SK-N-SH treated with all-trans-retinoic acid at 6 μM for 48 hours (cell line): ENCODE results near the gene NTN1.
A peak's percentile ranks its signal among the peaks of the same experiment; 100 is the strongest.

Experiments used
- ATAC-seq: fragments of 200-7000 bp; cut with Tn5 transposase; 3 replicates; pipeline ENCODE4 v1.9.1; 2020; ENCODE audit warnings: mild to moderate bottlenecking, moderate library complexity
- ARNTL ChIP-seq: fragments of 450-650 bp; formaldehyde crosslinking; IDR thresholded peaks from 2 replicates; pipeline ENCODE4 v1.5.0; 2020; ENCODE audit warnings: low read depth, mild to moderate bottlenecking, moderate library complexity, borderline replicate concordance
- BACH2 ChIP-seq: fragments of 250-450 bp; sonication (Bioruptor Pico); IDR thresholded peaks from 2 replicates; pipeline ENCODE4 v1.9.0; 2021; ENCODE audit warnings: mild to moderate bottlenecking, borderline replicate concordance
- CREB5 ChIP-seq: fragments of 250-450 bp; sonication (Bioruptor Pico); IDR thresholded peaks from 2 replicates; pipeline ENCODE4 v1.5.1; 2020; ENCODE audit warnings: low read depth, mild to moderate bottlenecking, moderate library complexity
- CSDC2 ChIP-seq: fragments of 250-450 bp; sonication (Bioruptor Pico); IDR thresholded peaks from 2 replicates; pipeline ENCODE4 v1.5.0; 2020; ENCODE audit warnings: mild to moderate bottlenecking, moderate library complexity
- CSRNP3 ChIP-seq: fragments of 250-450 bp; sonication (Bioruptor Pico); IDR thresholded peaks from 2 replicates; pipeline ENCODE4 v1.5.1; 2021; ENCODE audit warnings: mild to moderate bottlenecking, moderate library complexity
- ESRRG ChIP-seq: fragments of 250-450 bp; sonication (Bioruptor Pico); IDR thresholded peaks from 2 replicates; pipeline ENCODE4 v1.6.1; 2021; ENCODE audit warnings: mild to moderate bottlenecking
- GLIS3 ChIP-seq: fragments of 250-450 bp; sonication (Bioruptor Pico); IDR thresholded peaks from 2 replicates; pipeline ENCODE4 v1.5.0; 2020; ENCODE audit warnings: mild to moderate bottlenecking, moderate library complexity
- ISL1 ChIP-seq: fragments of 250-450 bp; sonication (Bioruptor Pico); IDR thresholded peaks from 2 replicates; pipeline ENCODE4 v2.1.2; 2022; ENCODE audit warnings: mild to moderate bottlenecking, moderate library complexity
- PATZ1 ChIP-seq: fragments of 250-450 bp; sonication (Bioruptor Pico); IDR thresholded peaks from 2 replicates; pipeline ENCODE4 v1.8.0; 2020; ENCODE audit warnings: mild to moderate bottlenecking, moderate library complexity, borderline replicate concordance
- POU6F1 ChIP-seq: fragments of 250-450 bp; sonication (Bioruptor Pico); IDR thresholded peaks from 2 replicates; pipeline ENCODE4 v1.8.0; 2021; ENCODE audit warnings: low read depth, mild to moderate bottlenecking, moderate library complexity, borderline replicate concordance
- PPARA ChIP-seq: fragments of 250-450 bp; sonication (Bioruptor Pico); IDR thresholded peaks from 2 replicates; pipeline ENCODE4 v1.5.0; 2020; ENCODE audit warnings: mild to moderate bottlenecking, borderline replicate concordance
- RARB ChIP-seq: fragments of 250-450 bp; sonication (Bioruptor Pico); IDR thresholded peaks from 2 replicates; pipeline ENCODE4 v1.8.0; 2021; ENCODE audit warnings: mild to moderate bottlenecking, moderate library complexity
- SNAI2 ChIP-seq: fragments of 250-450 bp; sonication (Bioruptor Pico); IDR thresholded peaks from 2 replicates; pipeline ENCODE4 v1.5.0; 2020; ENCODE audit warnings: mild to moderate bottlenecking, moderate library complexity
- TCF4 ChIP-seq: fragments of 250-450 bp; sonication (Bioruptor Pico); IDR thresholded peaks from 2 replicates; pipeline ENCODE4 v1.8.0; 2021; ENCODE audit warnings: mild to moderate bottlenecking, moderate library complexity, borderline replicate concordance
- TOX ChIP-seq: fragments of 250-450 bp; sonication (Bioruptor Pico); IDR thresholded peaks from 2 replicates; pipeline ENCODE4 v1.8.0; 2021; ENCODE audit warnings: mild to moderate bottlenecking, moderate library complexity, borderline replicate concordance
- ZC3H10 ChIP-seq: fragments of 250-450 bp; sonication (Bioruptor Pico); IDR thresholded peaks from 2 replicates; pipeline ENCODE4 v1.5.1; 2021; ENCODE audit warnings: mild to moderate bottlenecking, moderate library complexity
- ZFP3 ChIP-seq: fragments of 250-450 bp; sonication (Bioruptor Pico); IDR thresholded peaks from 2 replicates; pipeline ENCODE4 v1.5.0; 2020; ENCODE audit warnings: mild to moderate bottlenecking, moderate library complexity
- ZFP30 ChIP-seq: fragments of 450-650 bp; formaldehyde crosslinking; IDR thresholded peaks from 2 replicates; pipeline ENCODE4 v1.5.0; 2022; ENCODE audit warnings: mild to moderate bottlenecking, moderate library complexity
- ZNF565 ChIP-seq: fragments of 450-650 bp; formaldehyde crosslinking; conservative IDR thresholded peaks from 2 replicates; pipeline ENCODE4 v1.5.0; 2020; ENCODE audit warnings: low read depth, mild to moderate bottlenecking, moderate library complexity
- ZNF70 ChIP-seq: fragments of 450-650 bp; formaldehyde crosslinking; IDR thresholded peaks from 2 replicates; pipeline ENCODE4 v1.5.0; 2020; ENCODE audit warnings: mild to moderate bottlenecking, moderate library complexity
- ZNF8 ChIP-seq: fragments of 450-650 bp; formaldehyde crosslinking; IDR thresholded peaks from 2 replicates; pipeline ENCODE4 v1.5.0; 2020; ENCODE audit warnings: mild to moderate bottlenecking, moderate library complexity

Gene NTN1

GRCh38 chr17:9229160-9229825 is 208.0 kb downstream of the NTN1 start:
- TF ChIP-seq ESRRG (no peak), ZC3H10 (CRISPR knock-in tag) (no peak), GLIS3 (CRISPR knock-in tag) (no peak), RARB (no peak), PPARA (no peak), SNAI2 (CRISPR knock-in tag) (no peak), ZFP30 (CRISPR knock-in tag) (no peak), CSRNP3 (CRISPR knock-in tag) (no peak), ARNTL (CRISPR knock-in tag) (no peak), ZNF8 (CRISPR knock-in tag) (no peak)
- ATAC-seq = no peak

GRCh38 chr17:9229826-9230201 is 208.5 kb downstream of the NTN1 start:
- TF ChIP-seq TOX (CRISPR knock-in tag) = no peak
- TF ChIP-seq ZFP30 (CRISPR knock-in tag) = no peak
- TF ChIP-seq ISL1 (CRISPR knock-in tag) = no peak
- no peak for TF ChIP-seq CREB5 (CRISPR knock-in tag)
- no peak for TF ChIP-seq PPARA
- no peak for TF ChIP-seq ZFP3 (CRISPR knock-in tag)
- no peak for TF ChIP-seq ZNF8 (CRISPR knock-in tag)
- TF ChIP-seq PATZ1 (CRISPR knock-in tag) = no peak
- no peak for TF ChIP-seq TCF4
- TF ChIP-seq CSDC2 (CRISPR knock-in tag) = no peak
- TF ChIP-seq ESRRG = no peak
- no peak for TF ChIP-seq ZC3H10 (CRISPR knock-in tag)
- TF ChIP-seq ZNF565 (CRISPR knock-in tag) = no peak
- no peak for ATAC-seq

GRCh38 chr17:9230346-9230745 is 209.0 kb downstream of the NTN1 start:
- TF ChIP-seq POU6F1 (no peak), ZNF70 (CRISPR knock-in tag) (no peak), BACH2 (CRISPR knock-in tag) (no peak), TCF4 (peak; percentile 54; the same call in 1 of the 2 replicates), ESRRG (no peak)
- no peak; the same call in 2 of the 3 replicates for ATAC-seq

- TF ChIP-seq ZFP3 (CRISPR knock-in tag) = no peak
- no peak for TF ChIP-seq PPARA
- no peak for TF ChIP-seq ZNF565 (CRISPR knock-in tag)
- no peak for ATAC-seq
Measured at GRCh38 chr17:9230861-9231260, 209.6 kb downstream of the NTN1 start.

- ATAC-seq = no peak
- no peak for TF ChIP-seq CREB5 (CRISPR knock-in tag)
- TF ChIP-seq ARNTL (CRISPR knock-in tag) = no peak
- TF ChIP-seq TCF4 = no peak
Measured at GRCh38 chr17:9231449-9232154, 210.3 kb downstream of the NTN1 start.
